ENCODE measurements around the gene ZNF74.
A peak's percentile ranks its signal among the peaks of the same experiment; 100 is the strongest.

ZNF74 gene

GRCh38 chr22:20418211-20418788, 24.3 kb downstream of the ZNF74 start:
- DNase-seq (ENCODE audit: low read depth, low spot score) = peak; percentile 77

DNA sequence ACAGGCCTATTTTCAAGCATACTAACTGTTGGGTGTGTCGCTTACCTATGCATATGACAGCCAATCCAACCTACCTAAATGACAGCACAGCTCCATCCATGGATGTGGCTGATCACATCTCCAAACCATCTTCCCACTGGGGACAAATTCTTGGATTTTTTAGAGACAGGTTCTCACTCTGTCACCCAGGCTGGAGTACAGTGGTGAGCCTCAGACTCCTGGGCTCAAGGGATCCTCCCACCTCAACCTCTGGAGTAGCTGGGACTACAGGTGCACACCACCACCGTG, 25.7 kb downstream of the ZNF74 start:
- in situ Hi-C loops (cut with HindIII; ENCODE audit: low sequenced_read_pairs) = no loop called here
- no peak for DNase-seq (ENCODE audit: low read depth, low spot score)
- H3K4me3 ChIP-seq (ENCODE audit: low read depth, low read length) = no peak overlapping the region
- TF ChIP-seq CTCF (IDR thresholded peaks at IDR 0.05; ENCODE audit: low read depth, low read length) = no peak

More at GRCh38 chr22:20418211-20418788, 24.3 kb downstream of the ZNF74 start:
- H3K4me3 ChIP-seq (ENCODE audit: low read depth, low read length) = peak overlapping the region; percentile 40
- in situ Hi-C loops (cut with HindIII; ENCODE audit: low sequenced_read_pairs) = no loop called here
- TF ChIP-seq CTCF (IDR thresholded peaks at IDR 0.05; ENCODE audit: low read depth, low read length) = peak; percentile 84

DNA sequence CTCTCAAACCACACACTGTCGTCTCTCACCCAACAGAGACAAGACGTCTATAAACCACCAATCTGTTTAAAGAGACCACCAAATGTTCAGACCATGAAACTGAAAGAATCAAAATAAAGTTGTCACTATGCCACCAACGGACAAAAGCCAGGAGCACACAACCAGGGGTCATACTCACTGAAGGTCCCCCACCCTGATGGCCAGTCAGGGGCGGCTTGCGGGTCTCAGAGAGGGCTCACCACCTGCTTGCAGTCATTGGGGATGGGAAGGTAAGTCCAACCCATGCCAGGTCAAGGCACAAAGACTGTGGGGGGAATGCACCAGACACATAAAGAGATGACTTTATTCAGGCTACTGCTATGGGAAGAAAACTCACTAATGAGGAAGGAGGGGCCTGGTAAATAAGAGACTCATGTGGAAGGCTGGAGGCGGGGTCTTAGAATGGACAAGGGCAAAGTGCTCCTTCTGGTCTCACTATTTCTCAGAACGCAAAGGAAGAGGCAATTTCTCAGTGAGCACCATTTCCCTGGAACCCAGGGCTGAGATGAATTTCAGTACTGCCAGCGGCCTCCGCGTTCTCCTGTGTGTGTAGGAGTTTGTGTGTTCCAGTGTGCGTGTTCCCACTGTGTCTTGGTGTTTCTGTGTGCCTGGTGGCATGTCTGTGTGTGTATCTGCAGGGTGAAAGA, 26.3 kb downstream of the ZNF74 start:
- no peak overlapping the region for H3K4me3 ChIP-seq (ENCODE audit: low read depth, low read length)
- no peak for DNase-seq (ENCODE audit: low read depth, low spot score)
- no peak for TF ChIP-seq CTCF (IDR thresholded peaks at IDR 0.05; ENCODE audit: low read depth, low read length)
- in situ Hi-C loops (cut with HindIII; ENCODE audit: low sequenced_read_pairs) = no loop called here

DNA sequence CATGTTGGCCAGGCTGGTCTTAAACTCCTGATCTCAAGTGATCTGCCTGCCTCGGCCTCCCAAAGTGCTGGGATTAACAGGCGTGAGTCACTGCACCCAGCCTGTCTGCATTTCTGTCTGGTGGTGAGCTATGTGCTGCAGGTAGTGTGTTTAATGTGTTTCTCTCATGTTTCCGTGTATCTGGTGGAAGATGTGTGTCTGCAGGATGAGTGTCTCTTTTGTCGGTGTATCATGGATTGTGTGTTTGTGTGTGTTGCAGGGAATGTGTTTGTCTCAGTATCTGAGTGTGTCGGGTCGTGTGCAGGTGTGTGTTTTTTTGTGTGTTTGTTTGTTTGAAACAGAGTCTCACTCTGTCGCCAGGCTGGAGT, 27.5 kb downstream of the ZNF74 start:
- in situ Hi-C loops (cut with HindIII; ENCODE audit: low sequenced_read_pairs) = no loop called here
- TF ChIP-seq CTCF (IDR thresholded peaks at IDR 0.05; ENCODE audit: low read depth, low read length) = no peak
- DNase-seq (ENCODE audit: low read depth, low spot score) = no peak
- H3K4me3 ChIP-seq (ENCODE audit: low read depth, low read length) = no peak overlapping the region

DNA sequence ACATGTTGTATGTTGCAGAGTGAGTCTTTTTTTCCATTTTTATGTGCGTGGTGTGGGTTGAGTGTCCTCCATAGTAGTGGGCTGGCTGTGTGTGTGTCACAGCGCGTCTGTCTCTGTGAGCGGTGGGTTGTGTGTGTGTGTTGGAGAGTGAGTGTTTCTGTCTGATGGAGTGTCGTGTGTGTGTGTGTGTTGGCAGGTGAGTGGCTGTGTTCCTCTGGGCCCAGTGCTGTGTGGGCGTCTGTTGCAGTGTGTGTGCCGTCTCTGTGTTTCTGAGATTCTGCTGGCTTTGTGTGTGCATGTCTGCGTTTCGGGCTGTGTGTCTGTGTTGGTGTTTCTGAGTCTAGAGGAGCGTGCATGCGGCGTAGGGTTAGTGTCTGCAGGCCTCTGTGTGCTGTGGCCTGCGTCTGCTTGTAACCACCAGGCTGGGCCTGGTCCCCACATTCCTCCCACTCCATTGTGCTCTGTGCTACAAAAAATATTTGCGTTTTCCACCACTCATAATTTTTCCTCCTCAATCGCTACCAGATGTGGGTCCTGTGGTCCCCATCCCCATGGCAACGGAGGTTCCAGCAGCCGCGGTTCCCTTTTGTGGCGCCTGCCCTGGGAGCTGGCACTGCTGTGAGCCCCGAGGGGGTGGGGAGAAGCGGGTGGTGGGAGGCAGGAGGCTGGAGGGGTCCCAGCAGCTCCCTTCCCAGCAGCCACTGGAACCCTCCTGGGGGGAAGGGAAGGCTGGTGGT, 28.5 kb downstream of the ZNF74 start:
- peak; percentile 67 for DNase-seq (ENCODE audit: low read depth, low spot score)
- no peak for TF ChIP-seq CTCF (IDR thresholded peaks at IDR 0.05; ENCODE audit: low read depth, low read length)
- no peak overlapping the region for H3K4me3 ChIP-seq (ENCODE audit: low read depth, low read length)
- in situ Hi-C loops (cut with HindIII; ENCODE audit: low sequenced_read_pairs) = no loop called here

GRCh38 chr22:20423008-20423905, 29.3 kb downstream of the ZNF74 start:
- H3K4me3 ChIP-seq (ENCODE audit: low read depth, low read length) = no peak overlapping the region
- DNase-seq (ENCODE audit: low read depth, low spot score) = no peak
- TF ChIP-seq CTCF (IDR thresholded peaks at IDR 0.05; ENCODE audit: low read depth, low read length) = no peak
- in situ Hi-C loops (cut with HindIII; ENCODE audit: low sequenced_read_pairs) = no loop called here
